ENCODE results near the gene LMAN2. TPM values are rescaled to one million over a fixed set of nuclear protein-coding genes. Genes with fewer than 3 reads are reported as not detected.

The LMAN2 gene
- total RNA-seq, 1 donor from 2014 or later = 229 TPM

GRCh38 chr5:177358370-177358819, 6.9 kb upstream of the LMAN2 start:
- intact Hi-C loops (cut with DNase I) = no loop called here
- TF ChIP-seq CTCF (IDR thresholded peaks at IDR 0.05) = no peak
- Histone ChIP-seq H3K9me3 (no peaks in the 10 kb centered on the region), H3K4me1 (peaks cover 0 to 6% of the 10 kb centered on the region in 2 donors), H3K4me3 (peak overlapping the region in 1 of 2 donors; percentile 52), H3K27me3 (no peaks in the 10 kb centered on the region), H3K27ac (no peak overlapping the region), H3K36me3 (no peaks in the 10 kb centered on the region)
- DNase-seq (ENCODE audit: low spot score in 2 of 2) = no peak

- no peak for DNase-seq (ENCODE audit: low spot score in 2 of 2)
- H3K27ac ChIP-seq = no peak within 1 kb of the TSS
- intact Hi-C loops (cut with DNase I) = no loop called here
- no peak for TF ChIP-seq CTCF (IDR thresholded peaks at IDR 0.05)
- no peaks in the 10 kb centered on the region for H3K4me1 ChIP-seq
- no peaks in the 10 kb centered on the region for H3K9me3 ChIP-seq
- H3K36me3 ChIP-seq = no peaks in the 10 kb centered on the region
- peak within 1 kb of the TSS in 1 of 2 donors; percentile 52 for H3K4me3 ChIP-seq
- no peaks in the 10 kb centered on the region for H3K27me3 ChIP-seq
Measured at GRCh38 chr5:177357459-177358351, 6.2 kb upstream of the LMAN2 start, which contains the start of gene RGS14. RGS14 (plus strand) TSS chr5:177357924; CDS start chr5:177358025, 101 bp downstream.

- H3K36me3 ChIP-seq = no peaks in the 10 kb centered on the region
- H3K27ac ChIP-seq = no peak overlapping the region
- H3K4me1 ChIP-seq = peaks cover 0 to under 1% of the 10 kb centered on the region in 2 donors
- DNase-seq (ENCODE audit: low spot score in 2 of 2) = no peak
- TF ChIP-seq CTCF (IDR thresholded peaks at IDR 0.05) = no peak
- no peaks in the 10 kb centered on the region for H3K27me3 ChIP-seq
- no peak overlapping the region for H3K4me3 ChIP-seq
- no peaks in the 10 kb centered on the region for H3K9me3 ChIP-seq
- intact Hi-C loops (cut with DNase I) = no loop called here
Measured at GRCh38 chr5:177357146-177357458, 5.6 kb upstream of the LMAN2 start.

- TF ChIP-seq CTCF (IDR thresholded peaks at IDR 0.05) = no peak
- intact Hi-C loops (cut with DNase I) = no loop called here
- Histone ChIP-seq H3K4me3 (no peak overlapping the region), H3K27ac (no peak overlapping the region), H3K36me3 (no peaks in the 10 kb centered on the region), H3K4me1 (peaks cover 0 to 3% of the 10 kb centered on the region in 2 donors), H3K27me3 (no peaks in the 10 kb centered on the region), H3K9me3 (no peaks in the 10 kb centered on the region)
- DNase-seq (ENCODE audit: low spot score in 2 of 2) = no peak
Measured at GRCh38 chr5:177356746-177357145, 5.3 kb upstream of the LMAN2 start.

GRCh38 chr5:177355868-177356168, 4.3 kb upstream of the LMAN2 start:
- Histone ChIP-seq H3K27me3 (no peaks in the 10 kb centered on the region), H3K36me3 (no peaks in the 10 kb centered on the region), H3K4me1 (peaks cover 0 to 3% of the 10 kb centered on the region in 2 donors), H3K27ac (no peak overlapping the region), H3K4me3 (no peak overlapping the region), H3K9me3 (no peaks in the 10 kb centered on the region)
- TF ChIP-seq CTCF (IDR thresholded peaks at IDR 0.05) = no peak
- intact Hi-C loops (cut with DNase I) = no loop called here
- no peak for DNase-seq (ENCODE audit: low spot score in 2 of 2)

All from ascending aorta (tissue), 2 donors.